Ishikawa (cell line): ENCODE results near the gene BCL2L2.

Source experiments
- CEBPB ChIP-seq: IDR thresholded peaks from 2 replicates; pipeline ENCODE4 v1.6.1; 2012
- CREB1 ChIP-seq: IDR thresholded peaks from 2 replicates; pipeline ENCODE4 v1.6.1; 2012; ENCODE audit warnings: low read depth
- EGR1 ChIP-seq: IDR thresholded peaks from 2 replicates; pipeline ENCODE4 v1.6.1; 2012
- EP300 ChIP-seq: IDR thresholded peaks from 2 replicates; pipeline ENCODE4 v1.6.1; 2012; ENCODE audit warnings: borderline replicate concordance
- TAF1 ChIP-seq: IDR thresholded peaks from 2 replicates; pipeline ENCODE4 v1.6.1; 2012; ENCODE audit warnings: low read depth, mild to moderate bottlenecking
- TF ChIP-seq, protein P1 (sequence below): IDR thresholded peaks from 2 replicates; pipeline ENCODE4 v1.6.1; 2012; ENCODE audit warnings: low read depth, mild to moderate bottlenecking

DNA sequence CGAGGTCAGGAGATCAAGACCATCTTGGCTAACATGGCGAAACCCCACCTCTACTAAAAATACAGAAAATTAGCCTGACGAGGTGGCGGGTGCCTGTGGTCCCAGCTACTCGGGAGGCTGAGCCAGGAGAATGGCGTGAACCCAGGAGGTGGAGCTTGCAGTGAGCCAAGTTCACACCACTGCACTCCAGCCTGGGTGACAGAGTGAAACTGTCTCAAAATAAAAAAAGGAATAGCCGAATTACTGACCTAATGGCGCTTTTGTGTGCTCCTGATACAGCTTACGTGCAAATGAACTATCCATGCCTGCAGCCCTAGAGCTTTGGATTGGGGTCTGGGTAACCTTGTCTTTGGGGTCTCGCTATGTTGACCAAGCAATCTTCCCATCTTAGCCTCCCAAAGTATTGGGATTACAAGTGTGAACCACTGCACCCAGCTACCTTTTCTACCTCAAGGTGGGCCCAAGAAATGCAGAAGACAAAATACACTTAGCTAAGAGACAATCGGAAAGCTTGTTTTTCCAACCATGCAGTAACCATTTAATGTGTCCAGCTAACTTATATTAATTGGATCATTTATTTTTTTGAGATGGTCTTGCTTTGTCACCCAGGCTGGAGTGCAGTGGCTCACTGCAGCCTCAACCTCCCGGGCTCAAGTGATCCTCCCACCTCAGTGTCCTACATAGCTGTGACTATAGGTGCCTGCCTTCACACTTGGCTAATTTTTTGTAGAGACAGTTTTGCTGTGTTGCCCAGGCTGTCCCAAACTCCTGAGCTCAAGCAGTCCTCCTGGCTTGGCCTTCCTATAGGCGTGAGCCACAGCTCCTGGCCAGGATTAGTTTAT, 20.1 kb downstream of the BCL2L2 start:
- TF ChIP-seq EGR1 (no peak), EP300 (no peak), CEBPB (no peak), TAF1 (no peak), CREB1 (no peak)
- TF ChIP-seq, protein P1, sequence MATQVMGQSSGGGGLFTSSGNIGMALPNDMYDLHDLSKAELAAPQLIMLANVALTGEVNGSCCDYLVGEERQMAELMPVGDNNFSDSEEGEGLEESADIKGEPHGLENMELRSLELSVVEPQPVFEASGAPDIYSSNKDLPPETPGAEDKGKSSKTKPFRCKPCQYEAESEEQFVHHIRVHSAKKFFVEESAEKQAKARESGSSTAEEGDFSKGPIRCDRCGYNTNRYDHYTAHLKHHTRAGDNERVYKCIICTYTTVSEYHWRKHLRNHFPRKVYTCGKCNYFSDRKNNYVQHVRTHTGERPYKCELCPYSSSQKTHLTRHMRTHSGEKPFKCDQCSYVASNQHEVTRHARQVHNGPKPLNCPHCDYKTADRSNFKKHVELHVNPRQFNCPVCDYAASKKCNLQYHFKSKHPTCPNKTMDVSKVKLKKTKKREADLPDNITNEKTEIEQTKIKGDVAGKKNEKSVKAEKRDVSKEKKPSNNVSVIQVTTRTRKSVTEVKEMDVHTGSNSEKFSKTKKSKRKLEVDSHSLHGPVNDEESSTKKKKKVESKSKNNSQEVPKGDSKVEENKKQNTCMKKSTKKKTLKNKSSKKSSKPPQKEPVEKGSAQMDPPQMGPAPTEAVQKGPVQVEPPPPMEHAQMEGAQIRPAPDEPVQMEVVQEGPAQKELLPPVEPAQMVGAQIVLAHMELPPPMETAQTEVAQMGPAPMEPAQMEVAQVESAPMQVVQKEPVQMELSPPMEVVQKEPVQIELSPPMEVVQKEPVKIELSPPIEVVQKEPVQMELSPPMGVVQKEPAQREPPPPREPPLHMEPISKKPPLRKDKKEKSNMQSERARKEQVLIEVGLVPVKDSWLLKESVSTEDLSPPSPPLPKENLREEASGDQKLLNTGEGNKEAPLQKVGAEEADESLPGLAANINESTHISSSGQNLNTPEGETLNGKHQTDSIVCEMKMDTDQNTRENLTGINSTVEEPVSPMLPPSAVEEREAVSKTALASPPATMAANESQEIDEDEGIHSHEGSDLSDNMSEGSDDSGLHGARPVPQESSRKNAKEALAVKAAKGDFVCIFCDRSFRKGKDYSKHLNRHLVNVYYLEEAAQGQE, result no peak
